NOMO-1 treated with dmso at 0.1 percent for 144 hours (cell line): Measurements from ENCODE around the gene SMYD5.
"Not testable (repeated sequence)": the region's sequence is repeated elsewhere in the genome, so short reads cannot be mapped to it uniquely, and the experiment has no call there.

Source experiments
- DNase-seq: peaks from one replicate; lab custom pipeline; 2025; ENCODE audit not compliant: unreplicated experiment; lab: John Stamatoyannopoulos, UW

SMYD5 gene

GRCh38 chr2:73214120-73215035 lies at the start of gene SMYD5:
Gene SMYD5 (plus strand): TSS chr2:73214245. CDS start chr2:73214267, 22 bp downstream.
- DNase-seq, result peak; percentile 75

DNA sequence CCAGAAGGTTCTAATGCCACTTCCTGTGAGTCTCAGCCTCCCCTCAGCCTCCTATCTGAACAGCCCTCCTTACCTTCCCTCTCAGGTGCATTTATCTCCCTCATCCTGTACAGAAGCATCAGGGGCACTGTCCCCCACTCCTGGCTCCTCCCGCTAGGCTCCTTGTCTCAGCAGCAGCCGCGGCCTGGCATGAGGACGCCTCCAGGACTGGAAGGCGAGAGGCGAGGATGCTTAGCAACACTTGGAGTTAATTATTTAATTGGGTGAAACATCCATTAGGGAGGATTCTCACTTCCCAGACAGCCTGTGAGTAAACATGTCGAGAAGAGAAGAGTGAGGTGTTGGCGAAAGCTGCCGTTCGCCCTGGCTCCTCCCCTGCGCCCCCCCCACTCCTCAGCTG lies 48.1 kb upstream of the SMYD5 start:
- not testable (repeated sequence) for DNase-seq

GRCh38 chr2:73166813-73167212 lies 47.2 kb upstream of the SMYD5 start:
- not testable (repeated sequence) for DNase-seq

DNA sequence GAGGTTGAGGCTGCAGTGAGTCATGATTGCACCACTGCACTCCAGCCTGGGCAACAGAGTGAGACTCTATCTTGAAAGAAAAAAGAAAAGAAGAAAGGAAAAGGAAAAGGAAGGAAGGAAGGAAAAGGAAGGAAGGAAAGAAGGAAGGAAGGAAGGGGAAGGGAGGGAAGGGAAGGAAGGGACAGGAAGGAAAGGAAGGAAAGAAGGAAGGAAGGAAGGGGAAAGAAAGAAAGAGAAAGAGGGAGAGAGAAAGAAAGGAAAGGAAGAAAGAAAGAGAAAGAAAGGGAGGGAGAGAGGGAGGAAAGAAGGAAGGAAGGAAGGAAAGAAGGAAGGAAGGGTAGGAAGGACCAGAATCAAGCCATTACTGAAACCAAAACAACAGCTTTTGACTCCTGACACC lies 45.7 kb upstream of the SMYD5 start:
- DNase-seq, result not testable (repeated sequence)

- DNase-seq, result not testable (repeated sequence)
Measured at GRCh38 chr2:73170341-73170740, 43.7 kb upstream of the SMYD5 start.

DNA sequence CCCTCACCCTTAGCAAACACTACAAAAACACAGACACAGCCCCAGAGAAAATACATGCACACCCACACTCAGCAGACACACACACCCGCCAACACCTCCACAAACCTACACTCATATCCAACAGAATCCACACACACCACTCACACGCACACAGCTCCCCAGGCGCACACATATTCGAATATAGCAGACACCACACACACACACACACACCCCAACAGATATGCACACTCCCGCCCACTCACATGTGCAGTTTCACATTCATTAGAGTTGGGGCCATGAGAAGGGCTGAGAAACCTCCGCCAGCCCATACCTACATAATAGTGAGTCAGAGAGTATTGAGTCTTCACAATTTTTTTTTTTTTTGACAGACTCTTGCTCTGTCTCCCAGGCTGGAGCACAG lies 41.1 kb upstream of the SMYD5 start:
- no peak for DNase-seq

DNA sequence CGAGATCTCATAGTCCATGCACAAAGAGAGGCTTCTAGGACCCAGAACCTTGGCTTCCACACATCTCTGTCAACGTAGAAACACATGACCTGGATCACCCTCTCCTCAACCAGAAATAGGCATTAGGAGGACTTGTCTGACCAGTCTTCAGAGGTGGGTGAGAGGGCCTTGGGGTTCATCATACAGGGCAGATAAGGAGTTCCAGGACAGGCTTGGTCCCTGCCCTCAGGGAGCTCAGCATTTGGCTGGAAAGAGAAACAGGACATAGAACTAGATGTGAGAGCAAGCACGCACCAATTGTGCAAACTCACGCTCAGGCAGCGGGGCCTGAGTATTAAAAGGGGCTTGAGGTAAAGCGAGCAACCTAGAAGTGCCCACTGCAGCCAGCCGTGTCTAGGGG lies 40.3 kb upstream of the SMYD5 start:
- DNase-seq, result no peak

- DNase-seq, result no peak
Measured at GRCh38 chr2:73174244-73174643, 39.8 kb upstream of the SMYD5 start.

GRCh38 chr2:73174941-73175662 lies 38.9 kb upstream of the SMYD5 start:
- no peak for DNase-seq

GRCh38 chr2:73175663-73176204 lies 38.3 kb upstream of the SMYD5 start:
- DNase-seq, result peak; percentile 15

DNA sequence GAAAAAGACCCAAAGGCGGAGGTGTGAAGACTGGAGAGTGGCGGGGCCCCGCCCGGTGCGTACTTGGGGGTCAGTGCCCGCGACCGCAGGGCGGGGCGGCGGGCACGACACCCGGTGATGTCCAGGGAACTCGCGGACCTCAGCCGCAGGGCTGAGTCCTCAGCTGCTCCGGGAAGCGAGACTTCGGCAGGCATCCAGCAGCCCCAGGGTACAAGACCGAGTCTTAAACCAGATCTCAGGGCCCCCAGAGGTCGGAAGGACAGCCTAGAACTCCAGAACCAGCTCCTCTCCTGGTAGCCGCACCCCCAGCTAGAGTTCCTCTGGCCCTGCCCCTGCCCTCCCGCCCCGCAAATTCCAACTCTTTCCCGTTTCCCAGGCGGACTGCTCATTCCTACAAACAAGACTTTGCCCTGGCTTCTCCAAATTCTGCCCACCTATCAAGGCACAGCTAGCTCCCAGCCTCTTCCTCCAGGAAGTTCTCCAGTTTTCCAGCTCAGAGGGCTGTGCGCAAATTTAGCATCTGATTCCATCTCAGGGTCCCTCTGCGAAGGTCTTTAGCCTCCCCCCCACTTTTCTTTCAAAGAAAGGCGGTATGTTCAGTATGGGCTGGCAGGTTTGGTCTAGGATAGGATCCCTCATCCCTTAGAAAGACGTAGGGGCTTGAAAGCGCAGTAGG lies 37.7 kb upstream of the SMYD5 start:
- no peak for DNase-seq

GRCh38 chr2:73176881-73177644 lies 37.0 kb upstream of the SMYD5 start:
- peak; percentile 73 for DNase-seq

DNA sequence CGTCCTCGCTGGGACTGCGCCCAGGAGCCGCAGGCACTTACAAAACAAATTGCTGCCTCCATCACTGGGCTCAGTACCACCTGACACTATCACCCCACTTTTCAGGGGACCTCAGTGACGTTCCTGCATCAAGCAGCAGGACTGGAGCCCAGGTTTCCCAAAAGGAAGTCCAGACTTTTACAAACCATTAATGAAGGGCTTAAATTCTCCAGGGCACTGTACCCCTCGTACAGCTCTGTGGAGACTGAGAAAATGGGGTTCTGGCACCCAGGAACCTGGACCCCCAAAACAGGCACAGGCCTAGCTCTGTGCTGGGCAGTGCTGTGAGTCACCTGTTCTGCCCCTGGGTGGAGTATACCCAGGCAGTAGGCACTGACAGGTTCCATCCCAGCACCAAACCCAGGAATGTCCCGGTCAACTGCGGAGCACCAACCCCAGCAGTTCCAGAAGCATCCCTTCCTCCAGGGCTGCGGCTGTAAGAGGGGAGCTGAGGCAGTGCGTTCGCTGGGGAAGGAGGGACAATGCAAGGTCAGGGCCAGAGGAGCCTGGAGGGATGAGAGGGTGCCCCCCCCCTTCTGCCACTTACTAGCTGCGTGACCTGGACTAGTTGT lies 36.3 kb upstream of the SMYD5 start:
- no peak for DNase-seq

DNA sequence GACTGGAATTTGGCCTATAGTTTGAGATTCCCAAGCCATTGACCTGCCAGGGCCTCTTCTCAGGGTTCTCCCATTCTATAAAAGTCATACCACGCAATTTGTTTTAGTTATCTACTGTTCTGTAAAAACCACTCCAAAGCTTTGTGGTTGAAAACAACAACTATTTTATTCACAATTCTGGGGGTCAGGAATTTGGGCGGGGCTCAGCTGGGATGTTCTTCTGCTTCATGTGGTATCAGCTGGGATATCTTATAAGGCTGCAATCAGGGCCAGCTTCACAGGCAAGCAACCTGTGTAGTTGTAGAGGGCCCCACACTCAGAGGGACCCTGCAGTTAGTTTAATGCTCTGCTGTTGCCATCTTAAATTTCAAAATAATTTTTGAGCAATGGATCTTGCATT lies 28.1 kb upstream of the SMYD5 start:
- DNase-seq, result no peak

DNA sequence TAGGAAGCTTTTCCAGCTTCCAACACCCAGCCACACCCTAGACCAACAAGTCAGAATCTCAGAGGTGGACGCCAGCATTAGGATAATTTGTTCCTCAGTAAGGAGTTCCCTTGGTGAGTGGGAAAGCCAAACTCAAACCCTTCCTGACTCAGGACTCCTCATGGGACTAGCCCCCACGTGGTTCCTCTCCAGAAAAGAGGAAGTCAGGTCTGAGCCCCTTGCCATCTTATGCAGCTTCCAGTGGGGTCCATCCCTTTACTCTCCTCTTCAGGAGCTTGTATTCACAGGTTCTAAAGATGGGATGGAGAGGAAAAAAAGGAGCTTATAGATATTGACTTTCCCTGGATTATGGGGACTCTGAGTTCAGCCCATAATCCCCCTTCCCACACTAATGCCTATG lies 26.5 kb upstream of the SMYD5 start:
- no peak for DNase-seq

DNA sequence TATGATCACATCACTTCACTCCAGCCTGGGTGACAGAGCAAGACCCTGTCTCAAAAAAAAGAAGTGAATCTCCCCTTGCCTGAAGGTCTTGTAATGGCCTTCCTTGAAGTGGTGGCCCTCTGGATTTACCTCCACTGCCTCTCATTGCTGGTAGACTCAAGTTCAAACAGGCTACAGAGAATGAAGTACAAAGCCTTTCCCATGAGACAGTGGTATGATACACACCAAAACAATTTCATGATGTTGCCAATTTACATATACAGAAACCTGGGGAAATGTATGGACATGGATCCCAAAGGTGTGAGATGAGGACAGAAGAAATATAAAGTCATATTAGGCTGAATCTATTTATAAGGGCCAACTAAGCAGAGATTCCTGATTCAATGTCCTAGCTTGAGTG lies 16.5 kb upstream of the SMYD5 start:
- no peak for DNase-seq

DNA sequence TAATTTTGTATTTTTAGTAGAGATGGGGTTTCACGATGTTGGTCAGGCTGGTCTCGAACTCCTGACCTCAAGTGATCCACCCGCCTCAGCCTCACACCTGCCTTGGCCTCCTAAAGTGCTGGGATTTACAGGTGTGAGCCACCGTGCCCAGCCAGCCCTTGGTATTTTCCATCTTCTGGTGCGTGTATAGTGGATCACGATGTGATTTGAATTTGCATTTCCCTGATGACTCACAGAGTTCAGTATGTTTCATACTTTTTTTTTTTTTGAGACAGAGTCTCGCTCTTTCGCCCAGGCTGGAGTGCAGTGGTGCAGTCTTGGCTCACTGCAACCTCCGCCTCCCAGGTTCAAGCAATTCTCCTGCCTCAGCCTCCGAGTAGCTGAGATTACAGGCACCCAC lies 13.8 kb upstream of the SMYD5 start:
- not testable (repeated sequence) for DNase-seq

DNA sequence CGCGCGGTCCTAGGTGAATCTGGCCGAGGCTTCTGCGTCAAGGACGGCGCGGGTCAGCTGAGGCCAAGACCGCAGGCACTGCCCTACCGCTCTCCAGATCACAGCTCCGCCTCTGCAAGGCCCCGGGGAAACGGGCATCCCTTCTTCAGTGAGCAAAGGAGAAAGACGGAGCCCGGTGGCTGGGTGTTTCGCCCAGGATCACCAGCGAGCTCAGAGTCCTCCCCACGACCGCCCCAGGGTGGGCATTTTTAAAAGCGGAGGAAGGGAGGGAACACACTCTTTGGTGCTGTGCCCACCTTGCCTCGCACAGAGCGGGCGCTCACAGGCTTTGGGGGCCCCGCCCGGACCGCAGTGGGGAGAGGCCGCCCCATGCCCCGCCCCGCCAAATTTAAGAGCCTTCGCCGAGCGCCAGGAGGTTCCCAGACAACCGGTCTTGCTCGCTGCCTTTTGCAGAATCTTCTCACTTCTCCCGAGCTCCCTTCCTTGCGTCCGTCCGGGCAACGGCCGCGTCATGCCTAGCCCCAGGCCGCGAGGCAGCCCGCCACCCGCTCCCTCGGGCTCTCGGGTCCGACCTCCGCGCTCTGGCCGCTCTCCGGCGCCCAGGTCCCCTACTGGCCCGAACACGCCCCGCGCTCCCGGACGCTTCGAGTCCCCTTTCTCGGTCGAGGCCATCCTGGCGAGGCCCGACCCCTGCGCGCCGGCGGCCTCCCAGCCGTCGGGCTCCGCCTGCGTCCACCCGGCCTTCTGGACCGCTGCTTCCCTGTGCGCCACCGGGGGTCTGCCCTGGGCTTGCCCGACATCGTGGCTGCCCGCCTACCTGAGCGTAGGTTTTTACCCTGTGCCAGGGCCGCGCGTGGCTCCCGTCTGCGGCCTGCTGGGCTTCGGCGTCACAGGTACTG lies 11.6 kb upstream of the SMYD5 start, which contains the start of gene NOTO:
Gene NOTO, plus strand, starts transcription at position 419 of the 899 bp plus-strand sequence. Its CDS starts 93 bp downstream, at position 512.
- DNase-seq, result no peak
